ENCODE measurements around the gene SREBF1. TPM values are rescaled to one million over a fixed set of nuclear protein-coding genes. Genes with fewer than 3 reads are reported as not detected.

The SREBF1 gene
- total RNA-seq, 1 donor from 2014 or later: 81.2 TPM

- peaks cover 56% of the 10 kb centered on the region for H3K4me1 Mint-ChIP-seq (ENCODE audit: unreplicated experiment)
- H3K9me3 Mint-ChIP-seq: no peaks in the 10 kb centered on the region
- H3K4me3 Mint-ChIP-seq: peak overlapping the region; percentile 76
- no peaks in the 10 kb centered on the region for H3K27me3 Mint-ChIP-seq
- no peaks in the 10 kb centered on the region for H3K36me3 Mint-ChIP-seq
- H3K27ac Mint-ChIP-seq: peak overlapping the region; percentile 61
- TF ChIP-seq CTCF (conservative IDR thresholded peaks at IDR 0.05): no peak
- DNase-seq (ENCODE audit: extremely low spot score, unreplicated experiment): no peak
Observed at GRCh38 chr17:17785407-17785806, 51.4 kb downstream of the SREBF1 start.

- Mint-ChIP-seq H3K4me1 (ENCODE audit: unreplicated experiment) (peaks cover 50% of the 10 kb centered on the region), H3K9me3 (no peaks in the 10 kb centered on the region), H3K27me3 (no peaks in the 10 kb centered on the region), H3K27ac (peak overlapping the region; percentile 61), H3K36me3 (no peaks in the 10 kb centered on the region), H3K4me3 (peak overlapping the region; percentile 75)
- DNase-seq (ENCODE audit: extremely low spot score, unreplicated experiment): no peak
- peak; percentile 59 for TF ChIP-seq CTCF (conservative IDR thresholded peaks at IDR 0.05)
Observed at GRCh38 chr17:17784657-17785267, 52.0 kb downstream of the SREBF1 start.

GRCh38 chr17:17783825-17784656 lies 52.7 kb downstream of the SREBF1 start:
- no peak for TF ChIP-seq CTCF (conservative IDR thresholded peaks at IDR 0.05)
- Mint-ChIP-seq H3K27me3 (no peaks in the 10 kb centered on the region), H3K4me3 (peak overlapping the region; percentile 87), H3K9me3 (no peaks in the 10 kb centered on the region), H3K4me1 (ENCODE audit: unreplicated experiment) (peaks cover 44% of the 10 kb centered on the region), H3K27ac (peak overlapping the region; percentile 80), H3K36me3 (no peaks in the 10 kb centered on the region)
- no peak for DNase-seq (ENCODE audit: extremely low spot score, unreplicated experiment)

- no peaks in the 10 kb centered on the region for H3K27me3 Mint-ChIP-seq
- no peaks in the 10 kb centered on the region for H3K9me3 Mint-ChIP-seq
- H3K4me1 Mint-ChIP-seq (ENCODE audit: unreplicated experiment): peaks cover 43% of the 10 kb centered on the region
- H3K36me3 Mint-ChIP-seq: no peaks in the 10 kb centered on the region
- TF ChIP-seq CTCF (conservative IDR thresholded peaks at IDR 0.05): peak; percentile 43
- DNase-seq (ENCODE audit: extremely low spot score, unreplicated experiment): peak; percentile 81
- H3K27ac Mint-ChIP-seq: peak overlapping the region; percentile 80
- H3K4me3 Mint-ChIP-seq: peak overlapping the region; percentile 87
Observed at GRCh38 chr17:17783116-17783824, 53.5 kb downstream of the SREBF1 start.

- no peak for DNase-seq (ENCODE audit: extremely low spot score, unreplicated experiment)
- H3K4me3 Mint-ChIP-seq: peak overlapping the region; percentile 85
- no peak for TF ChIP-seq CTCF (conservative IDR thresholded peaks at IDR 0.05)
- no peaks in the 10 kb centered on the region for H3K9me3 Mint-ChIP-seq
- no peak overlapping the region for H3K27ac Mint-ChIP-seq
- H3K4me1 Mint-ChIP-seq (ENCODE audit: unreplicated experiment): peaks cover 46% of the 10 kb centered on the region
- H3K27me3 Mint-ChIP-seq: no peaks in the 10 kb centered on the region
- H3K36me3 Mint-ChIP-seq: no peaks in the 10 kb centered on the region
Observed at GRCh38 chr17:17782523-17783115, 54.2 kb downstream of the SREBF1 start.
